Duodenal mucosa (tissue), 2 donors: ENCODE data around the gene ROM1.
"Not testable (repeated sequence)": the region's sequence is repeated elsewhere in the genome, so short reads cannot be mapped to it uniquely, and the experiment has no call there.

ENCODE experiments used
- H3K27ac ChIP-seq: one replicate; pipeline ENCODE4 v1.7.0; 2013; ENCODE audit warnings: low read depth, low read length
- H3K27me3 ChIP-seq, 2 donors: one replicate each; pipeline ENCODE4 v1.7.0; 2013; ENCODE audit warnings: low read length in 2 of 2, control low read depth in 1 of 2; ENCODE audit not compliant: insufficient read depth in 2 of 2, control insufficient read depth in 1 of 2
- H3K36me3 ChIP-seq, 2 donors: one replicate each; pipeline ENCODE4 v1.7.0; 2013; ENCODE audit warnings: low read length in 2 of 2, control low read depth in 1 of 2; ENCODE audit not compliant: insufficient read depth in 2 of 2, control insufficient read depth in 1 of 2
- H3K4me1 ChIP-seq, 2 donors: one replicate each; pipeline ENCODE4 v1.7.0; 2013; ENCODE audit warnings: low read length in 2 of 2, control low read depth in 1 of 2; ENCODE audit not compliant: insufficient read depth in 2 of 2, control insufficient read depth in 1 of 2
- H3K4me3 ChIP-seq, 2 donors: one replicate each; pipeline ENCODE4 v1.7.0; 2013; ENCODE audit warnings: low read length in 2 of 2, low read depth in 1 of 2
- H3K9ac ChIP-seq, 2 donors: one replicate each; pipeline ENCODE4 v1.7.0; 2013; ENCODE audit warnings: low read length in 2 of 2, low read depth in 1 of 2
- H3K9me3 ChIP-seq, 2 donors: one replicate each; pipeline ENCODE4 v1.7.0; 2013; ENCODE audit warnings: low read length in 2 of 2, control low read depth in 1 of 2; ENCODE audit not compliant: control insufficient read depth in 1 of 2

The ROM1 gene

DNA sequence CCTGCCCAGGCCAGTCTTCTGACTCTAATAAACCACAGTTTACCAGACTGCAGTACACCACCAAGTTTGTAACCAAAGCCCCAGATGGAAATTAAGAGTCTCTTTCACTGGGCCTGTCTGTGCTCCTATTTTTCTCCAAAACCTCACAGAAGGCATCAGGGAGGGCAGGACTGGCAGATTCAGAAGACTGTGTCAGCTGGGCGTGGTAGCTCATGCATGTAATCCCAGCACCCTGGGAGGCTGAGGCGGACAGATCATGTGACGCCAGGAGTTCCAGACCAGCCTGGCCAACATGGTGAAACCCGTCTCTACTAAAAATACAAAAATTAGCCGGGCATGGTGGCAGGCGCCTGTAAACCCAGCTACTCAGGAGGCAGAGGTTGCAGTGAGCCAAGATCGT is 27.7 kb upstream of the ROM1 start:
- H3K27ac ChIP-seq, H3K9ac ChIP-seq, H3K4me1 ChIP-seq, H3K27me3 ChIP-seq, H3K4me3 ChIP-seq, H3K9me3 ChIP-seq: not testable (repeated sequence)
- peaks cover 6 to 30% of the 10 kb centered on the region in 2 donors for H3K36me3 ChIP-seq

DNA sequence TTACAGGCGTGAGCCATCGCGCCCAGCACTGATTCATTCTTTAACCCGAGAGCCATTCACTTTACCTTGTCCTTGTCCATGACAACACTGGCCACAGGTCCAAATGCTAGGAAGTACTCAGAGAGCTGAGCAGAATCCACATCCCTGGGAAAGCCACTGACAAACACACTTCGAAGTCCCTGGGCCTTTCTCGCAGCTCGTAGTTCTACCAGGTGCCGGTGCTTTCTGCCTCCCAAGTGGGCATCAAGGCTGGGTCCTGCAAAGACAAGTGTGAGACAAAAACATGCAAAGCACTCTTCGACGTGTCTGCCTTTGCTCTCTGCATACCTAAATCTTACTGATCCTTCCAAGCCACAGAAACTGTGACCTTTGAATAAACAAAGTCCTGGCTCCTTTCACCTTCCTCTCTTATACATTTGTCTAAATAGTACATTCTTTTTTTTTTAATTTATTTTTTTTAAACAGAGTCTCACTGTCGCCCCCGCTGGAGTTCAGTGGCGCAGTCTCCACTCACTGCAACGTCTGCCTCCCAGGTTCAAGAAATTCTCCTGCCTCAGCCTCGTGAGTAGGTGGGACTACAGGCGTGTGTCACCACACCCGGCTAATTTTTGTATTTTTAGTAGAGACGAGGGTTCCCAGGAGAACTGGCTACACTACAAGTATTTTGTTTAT is 24.0 kb upstream of the ROM1 start:
- H3K4me1 ChIP-seq = peaks cover 22 to 30% of the 10 kb centered on the region in 2 donors
- no peak overlapping the region for H3K4me3 ChIP-seq
- peaks cover 9 to 24% of the 10 kb centered on the region in 2 donors for H3K36me3 ChIP-seq
- no peaks in the 10 kb centered on the region for H3K9me3 ChIP-seq
- no peaks in the 10 kb centered on the region for H3K27me3 ChIP-seq
- H3K9ac ChIP-seq = no peak overlapping the region
- no peak overlapping the region for H3K27ac ChIP-seq

DNA sequence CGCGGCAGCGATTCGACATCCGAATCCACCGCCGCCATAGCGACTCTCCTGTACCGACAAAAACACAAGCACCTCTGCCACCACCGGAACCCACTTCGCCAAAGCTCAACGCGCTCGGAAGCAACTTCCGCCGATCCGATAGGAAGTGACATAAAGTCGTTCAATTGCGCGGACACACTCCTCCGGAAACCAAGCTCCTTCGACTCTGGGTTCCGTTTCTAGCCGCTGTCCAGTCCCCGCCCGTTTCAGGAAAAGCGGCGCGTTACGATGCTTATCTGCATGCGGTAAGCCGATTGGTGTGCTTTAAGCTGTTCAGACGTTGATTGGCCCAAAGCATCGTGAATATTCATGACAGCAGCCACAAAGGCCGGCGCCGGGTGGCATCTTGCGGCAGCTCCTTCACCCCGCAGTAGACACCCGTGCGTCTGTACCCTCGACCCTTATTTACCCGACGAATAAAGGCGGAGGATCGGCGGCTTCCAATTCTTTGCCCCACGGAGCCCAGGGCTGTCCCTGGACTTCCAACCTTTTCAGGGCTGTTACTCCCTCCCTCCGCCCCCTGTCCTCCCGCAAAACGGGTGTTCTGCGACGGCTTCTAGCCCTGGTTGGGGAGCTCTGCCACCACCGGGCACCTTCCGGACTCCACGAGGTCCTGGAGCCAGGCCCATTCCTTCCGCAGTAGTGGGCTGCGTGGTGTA is 21.5 kb upstream of the ROM1 start, which contains the start of gene TUT1:
Gene TUT1, minus strand, starts transcription at position 76 of the 698 bp plus-strand sequence. Its CDS starts 38 bp downstream, at position 38.
- H3K36me3 ChIP-seq = peaks cover 31 to 38% of the 10 kb centered on the region in 2 donors
- peak within 1 kb of the TSS; percentile 86 for H3K27ac ChIP-seq
- no peaks in the 10 kb centered on the region for H3K9me3 ChIP-seq
- peak within 1 kb of the TSS; percentile 91 to 94 for H3K9ac ChIP-seq
- H3K4me1 ChIP-seq = peaks cover 22 to 30% of the 10 kb centered on the region in 2 donors
- no peaks in the 10 kb centered on the region for H3K27me3 ChIP-seq
- H3K4me3 ChIP-seq = peak within 1 kb of the TSS; percentile 76 to 90

DNA sequence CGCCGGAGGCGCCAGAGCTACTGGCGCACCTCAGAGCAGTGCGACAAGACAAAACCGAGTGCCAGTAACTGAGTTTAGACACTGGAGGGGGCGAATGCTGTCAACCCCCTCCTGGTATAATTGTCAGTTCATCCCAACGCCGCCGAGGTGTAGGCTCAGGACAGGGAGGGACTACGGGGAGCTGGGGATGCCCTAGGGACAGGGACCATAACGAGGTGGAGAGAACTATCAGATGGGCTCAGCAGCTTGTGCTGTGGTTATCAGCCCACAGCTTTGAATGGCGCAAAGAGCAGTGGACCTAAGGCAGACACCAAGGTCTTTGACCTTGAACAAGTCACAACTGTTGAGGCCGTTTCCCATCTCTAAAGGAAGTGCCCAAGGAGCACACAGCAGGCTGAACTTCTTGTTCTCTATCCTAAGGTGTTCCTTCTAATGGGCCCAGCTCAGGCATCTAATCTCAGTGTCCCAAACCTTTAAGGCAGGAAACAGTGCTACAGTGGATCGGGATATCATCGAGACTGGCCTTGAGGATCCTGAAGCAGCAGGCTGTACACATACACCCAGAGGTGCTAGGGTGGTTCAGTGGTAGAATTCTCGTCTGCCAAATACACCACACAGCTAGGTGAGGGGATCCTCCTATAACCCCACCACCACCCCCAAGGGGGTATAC is 20.8 kb upstream of the ROM1 start:
- Histone ChIP-seq H3K4me1 (peaks cover 22 to 30% of the 10 kb centered on the region in 2 donors), H3K9me3 (no peaks in the 10 kb centered on the region), H3K9ac (peak overlapping the region; percentile 70 to 74), H3K36me3 (peaks cover 34 to 42% of the 10 kb centered on the region in 2 donors), H3K27ac (peak overlapping the region; percentile 86), H3K27me3 (no peaks in the 10 kb centered on the region), H3K4me3 (peak overlapping the region; percentile 75 to 76)

DNA sequence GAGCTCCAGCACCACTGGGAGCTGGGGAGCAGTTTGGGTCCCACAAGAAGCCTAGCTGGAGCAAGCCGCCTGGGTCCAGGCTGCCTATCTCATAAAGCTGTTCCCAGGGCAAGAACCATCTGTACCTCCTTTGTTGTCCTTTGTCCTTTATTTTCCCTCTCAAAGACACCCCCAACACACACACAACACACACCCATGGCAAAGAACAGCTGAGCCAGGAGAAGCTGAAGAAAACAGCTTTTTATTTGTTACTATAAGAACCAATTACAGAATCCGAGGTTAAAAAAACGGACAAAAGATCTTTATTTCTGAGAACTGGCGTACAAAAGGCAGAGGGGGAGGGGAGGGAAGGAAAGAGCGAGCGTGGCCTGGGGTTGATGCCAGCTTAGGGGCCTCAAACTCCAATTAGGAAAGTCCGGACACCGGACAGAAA is 20.1 kb upstream of the ROM1 start:
- Histone ChIP-seq H3K4me3 (peak overlapping the region in 1 of 2 donors; percentile 75), H3K36me3 (peaks cover 41 to 44% of the 10 kb centered on the region in 2 donors), H3K4me1 (peaks cover 22 to 30% of the 10 kb centered on the region in 2 donors), H3K27ac (no peak overlapping the region), H3K27me3 (no peaks in the 10 kb centered on the region), H3K9ac (peak overlapping the region; percentile 7 to 74), H3K9me3 (no peaks in the 10 kb centered on the region)

DNA sequence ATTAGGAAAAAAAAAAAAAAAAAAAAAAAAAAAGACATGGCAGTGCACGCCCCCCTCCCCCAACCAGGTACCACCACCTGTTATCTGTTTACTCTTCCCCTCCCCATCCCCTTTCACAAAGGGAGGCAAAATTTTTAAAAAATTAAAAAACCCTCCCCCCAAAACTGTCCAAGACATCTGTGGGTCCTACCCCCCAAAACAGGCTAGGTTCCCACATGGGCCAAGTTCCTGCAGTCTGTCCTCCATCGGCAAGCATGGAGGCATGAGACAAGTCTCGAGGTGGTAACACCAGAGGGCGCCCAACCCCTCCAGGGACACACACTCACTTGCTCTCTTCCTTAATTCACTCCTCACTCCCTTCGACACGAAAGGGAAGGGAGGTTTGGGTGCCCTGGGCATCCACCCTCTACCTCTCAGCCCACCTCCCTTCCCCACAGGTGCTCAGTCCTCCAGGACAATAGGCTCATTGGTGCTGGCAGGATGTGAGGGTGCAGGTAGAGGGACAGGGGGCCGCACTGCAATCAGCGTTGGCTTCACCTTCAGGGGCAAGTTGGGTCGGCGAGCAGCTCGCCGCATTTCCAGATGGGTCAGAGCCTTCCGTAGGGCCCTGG is 19.5 kb upstream of the ROM1 start:
- Histone ChIP-seq H3K9ac (peak overlapping the region in 1 of 2 donors; percentile 32), H3K4me3 (no peak overlapping the region), H3K4me1 (peaks cover 22 to 30% of the 10 kb centered on the region in 2 donors), H3K27ac (no peak overlapping the region), H3K27me3 (no peaks in the 10 kb centered on the region), H3K9me3 (no peaks in the 10 kb centered on the region), H3K36me3 (peaks cover 45 to 50% of the 10 kb centered on the region in 2 donors)

DNA sequence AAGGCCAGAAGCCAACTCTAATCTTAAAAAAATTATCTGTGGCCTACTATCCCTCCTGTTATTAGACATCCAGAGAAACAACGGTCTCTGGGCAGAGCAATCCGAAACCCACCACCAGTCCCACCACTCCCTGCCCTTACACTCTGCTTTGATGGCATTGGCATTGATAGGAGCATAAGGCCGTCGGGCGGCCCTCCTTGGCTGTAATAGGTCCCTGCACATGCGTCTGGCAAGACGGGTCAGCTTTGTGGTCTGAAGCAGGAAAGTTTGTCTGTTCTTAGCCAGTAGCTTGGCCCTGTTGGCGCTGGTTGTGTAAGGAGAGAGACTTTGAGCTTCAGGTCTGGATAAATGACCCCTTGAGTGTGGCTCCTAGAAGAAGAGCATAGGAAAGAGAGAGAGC is 17.9 kb upstream of the ROM1 start:
- H3K27ac ChIP-seq = no peak overlapping the region
- peaks cover 31 to 37% of the 10 kb centered on the region in 2 donors for H3K4me1 ChIP-seq
- no peak overlapping the region for H3K9ac ChIP-seq

DNA sequence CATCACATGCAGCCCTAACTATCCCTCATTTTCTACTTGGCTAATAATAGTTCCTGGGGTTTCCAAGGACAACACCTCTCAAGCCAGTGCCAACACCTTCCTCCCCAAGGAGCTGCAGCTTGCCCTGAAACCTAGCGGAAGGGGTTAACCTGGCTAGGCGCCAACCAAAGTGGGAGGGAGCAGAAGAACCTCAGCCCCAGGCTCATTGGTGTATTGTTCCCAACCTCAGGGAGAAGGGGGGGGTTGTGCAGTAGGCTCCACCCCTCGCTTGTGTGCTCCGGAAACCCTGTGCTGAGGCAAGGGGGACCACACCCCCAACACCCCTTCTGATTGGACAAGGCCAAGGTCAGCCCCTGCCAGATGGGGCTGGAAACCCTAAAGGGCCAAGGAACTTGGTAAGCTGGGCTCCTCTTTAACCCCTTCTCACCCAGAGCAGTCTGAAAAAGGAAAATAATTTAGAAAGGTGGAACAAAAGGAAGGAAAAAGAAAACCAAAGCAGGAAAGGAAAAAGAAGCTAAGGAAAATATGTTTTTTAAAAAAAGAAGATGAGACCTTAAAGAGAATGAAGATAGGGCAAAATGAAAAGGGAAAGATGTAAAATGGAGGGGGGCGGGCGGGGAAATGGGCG is 13.9 kb upstream of the ROM1 start:
- Histone ChIP-seq H3K9ac (peak overlapping the region in 1 of 2 donors; percentile 89), H3K27ac (no peak overlapping the region), H3K9me3 (no peaks in the 10 kb centered on the region), H3K27me3 (no peaks in the 10 kb centered on the region), H3K4me3 (peak overlapping the region; percentile 87 to 91), H3K36me3 (peaks cover 39 to 43% of the 10 kb centered on the region in 2 donors), H3K4me1 (peaks cover 23 to 24% of the 10 kb centered on the region in 2 donors)

More for the DNA sequence above, 17.9 kb upstream of the ROM1 start:
- no peaks in the 10 kb centered on the region for H3K27me3 ChIP-seq
- no peaks in the 10 kb centered on the region for H3K9me3 ChIP-seq
- H3K4me3 ChIP-seq = no peak overlapping the region
- peaks cover 45 to 50% of the 10 kb centered on the region in 2 donors for H3K36me3 ChIP-seq

DNA sequence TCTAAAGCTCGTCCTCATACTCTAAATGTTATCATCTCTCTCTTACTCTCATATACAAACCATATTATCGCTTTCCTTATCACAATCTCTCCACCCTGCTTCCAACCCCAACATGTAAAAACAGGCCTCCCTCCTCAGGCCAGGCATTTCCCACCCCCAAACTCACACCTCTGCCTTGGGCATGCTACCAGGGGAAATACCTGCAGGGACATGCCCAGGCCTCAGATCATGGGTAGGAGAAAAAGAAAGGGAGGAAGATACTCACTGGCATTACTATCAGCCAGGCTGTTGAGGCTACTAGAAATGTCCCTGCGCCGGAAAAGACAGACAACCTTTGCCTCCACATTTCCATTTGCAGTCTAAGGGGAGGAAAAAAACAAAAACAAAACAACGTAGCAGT is 13.2 kb upstream of the ROM1 start:
- Histone ChIP-seq H3K9ac (peak overlapping the region; percentile 89 to 93), H3K27ac (no peak overlapping the region)

More for the DNA sequence above, 13.2 kb upstream of the ROM1 start:
- H3K27me3 ChIP-seq = no peaks in the 10 kb centered on the region
- H3K4me3 ChIP-seq = peak overlapping the region; percentile 87 to 91
- peaks cover 31 to 37% of the 10 kb centered on the region in 2 donors for H3K36me3 ChIP-seq
- H3K9me3 ChIP-seq = no peaks in the 10 kb centered on the region
- H3K4me1 ChIP-seq = peaks cover 23 to 24% of the 10 kb centered on the region in 2 donors
